GM21367 (cell line): ENCODE results near the gene ETDC.
A peak's percentile ranks its signal among the peaks of the same experiment; 100 is the strongest.
"Not testable (repeated sequence)": the region's sequence is repeated elsewhere in the genome, so short reads cannot be mapped to it uniquely, and the experiment has no call there.

Experiments
- ATAC-seq: cut with Tn5 transposase; IDR thresholded peaks from one replicate; pipeline ENCODE4 v1.9.1; 2021; ENCODE audit not compliant: unreplicated experiment

The ETDC gene

DNA sequence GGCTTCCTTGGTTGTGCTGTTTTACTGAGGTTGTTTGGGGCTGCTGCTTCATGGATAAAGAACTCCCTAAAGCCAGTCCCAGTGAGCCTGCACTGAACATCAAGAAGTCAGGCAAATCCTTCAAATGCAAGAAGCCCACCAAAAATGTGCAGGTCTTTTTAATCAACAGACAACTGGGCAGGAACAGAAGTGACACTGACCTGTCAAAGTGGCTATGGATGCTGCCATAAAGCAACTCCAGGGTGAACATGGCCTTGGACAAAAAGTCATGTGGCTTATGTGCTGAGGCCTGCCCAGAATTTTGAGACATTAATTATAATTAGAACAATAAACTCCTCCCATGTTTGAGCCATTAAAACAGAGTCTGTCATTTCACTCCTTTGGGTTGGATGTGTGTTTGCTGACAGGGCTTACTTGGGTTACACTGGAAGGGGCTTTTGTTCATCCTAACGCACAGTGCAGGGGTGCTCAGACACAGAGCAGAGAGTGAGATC lies at the start of gene ETDC:
ETDC (plus strand) TSS at position 51 of the 494 bp plus-strand sequence; CDS start at position 51, 0 bp downstream.
- no peak for ATAC-seq

DNA sequence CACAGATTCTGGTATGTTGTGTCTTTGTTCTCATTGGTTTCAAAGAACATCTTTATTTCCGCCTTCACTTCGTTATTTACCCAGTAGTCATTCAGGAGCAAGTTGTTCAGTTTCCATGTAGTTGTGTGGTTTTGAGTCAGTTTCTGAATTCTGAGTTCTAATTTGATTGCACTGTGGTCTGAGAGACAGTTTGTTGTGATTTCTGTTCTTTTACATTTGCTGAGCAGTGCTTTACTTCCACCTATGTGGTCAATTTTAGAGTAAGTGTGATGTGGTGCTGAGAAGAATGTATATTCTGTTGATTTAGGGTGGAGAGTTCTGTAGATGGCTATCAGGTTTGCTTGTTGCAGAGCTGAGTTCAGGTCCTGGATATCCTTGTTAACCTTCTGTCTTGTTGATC lies 48.3 kb upstream of the ETDC start:
- not testable (repeated sequence) for ATAC-seq

DNA sequence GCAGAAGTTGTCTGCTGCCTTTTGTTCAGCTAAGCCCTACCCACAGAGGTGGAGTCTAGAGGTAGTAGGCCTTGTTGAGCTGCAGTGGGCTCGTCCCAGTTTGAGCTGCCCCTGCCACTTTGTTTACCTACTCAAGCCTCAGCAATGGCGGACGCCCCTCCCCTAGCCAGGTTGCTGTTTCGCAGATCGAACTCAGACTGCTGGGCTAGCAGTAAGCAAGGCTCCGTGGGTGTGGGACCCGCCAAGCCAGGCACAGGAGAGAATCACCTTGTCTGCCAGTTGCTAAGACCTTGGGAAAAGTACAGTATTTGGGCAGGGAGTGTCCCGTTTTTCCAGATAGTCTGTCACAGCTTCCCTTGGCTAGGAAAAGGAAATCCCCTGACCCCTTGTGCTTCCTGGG lies 45.9 kb upstream of the ETDC start:
- not testable (repeated sequence) for ATAC-seq

DNA sequence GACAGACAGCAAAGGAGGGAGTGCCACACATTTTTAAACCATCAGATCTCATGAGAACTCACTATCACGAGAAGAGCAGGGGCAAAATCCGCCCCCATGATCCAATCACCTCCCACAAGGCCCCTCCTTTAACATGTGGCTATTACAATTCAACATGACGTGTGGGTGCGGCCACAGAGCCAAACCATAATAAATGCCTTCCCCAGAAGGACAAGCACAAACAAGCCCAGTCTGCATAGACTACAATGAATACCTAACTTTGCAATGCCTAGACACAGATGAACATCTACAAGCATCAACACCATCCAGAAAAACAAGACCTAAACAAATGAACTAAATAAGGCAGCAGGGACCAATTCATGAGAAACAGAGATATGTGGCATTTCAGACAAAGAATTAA lies 45.1 kb upstream of the ETDC start:
- no peak for ATAC-seq

DNA sequence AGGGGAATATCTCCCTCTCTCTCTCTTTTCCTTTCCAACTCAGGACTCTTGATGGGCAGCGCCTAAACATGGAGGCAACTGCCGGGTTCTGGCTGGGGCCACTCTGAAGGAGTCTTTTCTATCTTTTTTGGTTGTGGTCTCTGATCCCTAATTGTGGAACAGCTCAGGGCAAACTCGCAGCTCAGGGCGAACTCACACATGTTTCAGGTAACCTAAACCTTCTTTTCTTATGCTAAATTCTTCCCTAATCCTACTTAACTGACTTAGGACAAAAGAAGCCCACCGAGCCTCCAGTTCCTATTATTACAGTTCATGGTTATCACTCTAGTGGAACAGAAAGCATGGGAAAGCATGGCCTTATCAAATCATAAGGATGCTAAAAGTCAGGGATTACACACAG lies 36.1 kb upstream of the ETDC start:
- ATAC-seq = no peak

DNA sequence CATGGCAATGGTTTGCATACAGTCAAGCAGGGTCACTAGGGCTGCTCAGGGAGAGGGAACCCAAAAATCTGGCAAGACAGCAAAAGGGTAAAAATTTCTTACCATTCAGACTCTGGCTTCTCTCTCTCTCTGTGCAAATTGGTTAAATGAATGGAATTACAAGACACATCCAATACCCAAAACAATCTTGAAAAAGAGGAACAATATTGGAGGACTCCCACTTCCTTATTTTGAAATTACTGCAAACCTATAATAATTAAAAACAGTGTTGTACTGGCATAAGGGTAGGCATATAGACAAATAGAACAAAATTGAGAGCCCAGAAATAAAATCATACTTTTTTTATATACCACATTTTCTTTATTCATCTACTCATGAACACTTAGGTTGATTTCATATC lies 33.3 kb upstream of the ETDC start:
- ATAC-seq = no peak

DNA sequence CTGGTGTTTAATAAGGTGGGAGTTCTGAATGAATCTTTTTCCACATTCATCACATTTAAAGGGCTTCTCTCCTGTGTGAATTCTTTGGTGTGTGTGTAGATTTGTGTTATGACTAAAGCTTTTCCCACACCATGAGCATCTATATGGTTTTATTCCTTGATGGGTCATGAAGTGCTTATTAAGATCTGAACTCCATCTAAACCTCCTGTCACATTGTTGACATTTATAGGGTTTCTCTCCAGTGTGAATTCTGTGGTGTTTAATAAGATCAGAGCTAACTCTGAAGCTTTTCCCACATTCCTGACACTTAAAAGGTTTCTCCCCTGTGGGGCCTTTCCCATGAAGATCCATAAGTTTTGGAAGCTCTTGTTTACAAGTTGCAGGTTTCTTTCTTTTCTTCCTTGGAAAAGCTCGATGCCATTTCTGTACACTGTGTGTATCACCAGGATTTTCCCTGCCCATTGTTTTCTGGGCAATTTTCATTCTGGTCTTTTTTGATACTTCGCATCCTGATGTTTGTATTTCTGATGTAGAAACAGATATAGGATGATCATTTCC lies 21.9 kb upstream of the ETDC start:
- ATAC-seq = no peak

DNA sequence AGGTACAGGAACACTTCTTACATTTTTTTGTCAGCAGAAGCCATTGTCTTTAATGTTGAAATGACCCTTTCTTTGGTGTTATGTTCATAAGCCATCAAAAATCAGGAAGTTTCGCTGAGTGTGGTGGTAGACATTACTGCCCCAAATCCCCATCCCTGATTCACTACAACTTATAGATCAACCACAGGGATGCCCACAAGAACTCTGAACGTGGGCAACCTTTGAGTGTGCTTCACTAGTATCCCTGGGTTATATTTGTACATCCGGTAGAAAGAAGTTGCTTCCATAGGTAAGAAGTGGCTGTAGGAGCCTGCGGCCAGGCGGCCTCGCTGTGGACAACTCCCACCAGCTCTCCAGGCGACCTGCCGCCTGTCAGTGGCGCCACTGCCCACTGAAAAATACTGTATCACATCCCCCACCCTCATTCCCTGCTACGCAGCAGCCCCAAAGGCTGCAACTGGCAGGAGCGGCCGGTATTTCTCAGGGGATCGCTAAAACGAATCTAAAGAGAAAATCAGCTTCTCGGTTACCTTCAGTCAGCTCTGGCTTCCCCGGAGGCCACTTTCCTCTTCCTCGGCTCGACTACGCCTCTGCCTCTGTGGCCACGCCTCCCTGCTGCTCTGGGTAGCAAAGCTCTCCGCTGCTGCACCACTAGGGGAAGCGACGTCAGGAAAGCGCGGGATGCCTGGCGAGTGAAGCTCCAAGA lies 13.9 kb upstream of the ETDC start:
- peak; percentile 97 for ATAC-seq

DNA sequence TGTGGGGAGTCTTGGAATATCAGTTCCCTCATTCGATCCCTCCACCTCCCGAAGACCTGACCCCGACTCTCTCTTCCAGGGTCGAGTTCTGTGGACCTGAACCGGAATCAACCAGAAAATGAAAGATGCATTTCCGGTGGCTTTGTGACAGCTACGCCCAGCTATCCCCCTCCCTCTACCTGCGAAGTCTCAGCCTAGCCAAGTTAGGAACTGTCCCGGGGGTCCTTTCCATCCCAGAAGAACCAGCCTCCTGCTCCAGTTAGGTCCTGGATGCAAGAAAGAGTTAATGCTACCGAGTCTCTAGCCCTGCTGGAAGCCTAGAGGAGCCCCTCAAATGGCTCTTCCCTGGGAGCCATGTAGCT lies 13.4 kb upstream of the ETDC start:
- ATAC-seq = peak; percentile 31

DNA sequence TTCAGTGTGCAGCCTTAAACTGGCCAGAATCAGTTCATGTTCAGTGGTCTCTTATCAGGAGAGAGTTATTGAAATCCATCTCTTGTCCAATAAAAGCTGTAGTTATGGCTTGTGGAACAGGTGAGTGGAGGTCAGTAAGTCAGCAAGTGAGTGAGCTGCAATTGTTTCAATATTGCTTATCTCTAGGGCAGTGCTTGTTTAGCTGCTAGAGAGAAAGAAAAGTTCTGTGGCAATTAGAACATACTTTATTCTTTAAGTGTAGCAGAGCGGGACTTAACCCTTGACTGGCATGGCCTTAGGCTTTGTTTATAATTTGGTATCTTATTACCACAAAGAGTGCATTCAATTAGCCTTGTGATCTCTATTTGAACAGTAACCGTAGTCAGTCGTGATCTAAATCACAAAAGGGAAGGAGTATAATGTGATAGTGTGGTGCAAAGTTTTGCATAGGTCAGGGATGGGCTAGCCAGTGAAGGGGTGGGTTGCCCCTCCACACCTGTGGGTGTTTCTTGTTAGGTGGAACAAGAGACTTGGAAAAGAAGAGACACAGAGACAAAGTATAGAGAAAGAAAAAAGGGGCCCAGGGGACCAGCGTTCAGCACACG lies 6.9 kb upstream of the ETDC start:
- ATAC-seq = no peak

DNA sequence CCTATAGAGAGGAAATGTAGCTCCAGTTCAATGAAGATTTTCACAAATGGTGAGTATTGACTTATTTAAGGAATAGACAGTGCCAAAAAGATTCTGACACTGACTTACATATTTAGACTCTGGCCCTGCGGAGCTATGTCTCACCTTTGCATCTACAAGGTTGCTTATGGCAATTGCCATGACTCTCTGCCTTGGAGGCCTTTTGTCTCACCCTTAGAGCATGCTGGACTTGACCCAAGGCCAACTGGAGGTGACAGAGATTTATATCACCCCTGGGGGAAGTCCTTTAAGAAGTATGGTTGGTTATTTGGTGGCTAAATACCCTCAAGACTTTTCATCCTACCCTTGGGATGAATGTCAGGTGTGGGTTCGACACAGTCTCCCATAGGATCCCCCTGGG lies 4.5 kb upstream of the ETDC start:
- ATAC-seq = no peak

DNA sequence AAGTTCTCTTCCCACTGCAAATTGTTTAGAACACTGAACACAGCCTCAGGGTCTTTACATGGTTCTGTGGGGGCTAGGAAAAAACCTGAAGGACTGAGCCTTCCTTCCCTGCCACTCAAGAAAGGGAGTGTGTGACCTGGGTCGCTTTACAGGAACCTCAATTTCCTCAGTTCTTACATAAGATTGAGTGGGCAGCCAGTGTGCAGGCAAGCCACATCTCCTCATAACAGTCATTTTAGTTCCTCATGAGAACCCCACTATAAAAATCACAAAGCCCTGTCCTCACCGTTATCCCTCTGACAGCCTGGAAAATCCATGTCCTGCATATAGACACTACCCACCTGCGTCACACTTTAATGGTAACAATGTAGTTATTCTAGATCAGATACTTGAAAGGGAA lies 2.1 kb upstream of the ETDC start:
- no peak for ATAC-seq

DNA sequence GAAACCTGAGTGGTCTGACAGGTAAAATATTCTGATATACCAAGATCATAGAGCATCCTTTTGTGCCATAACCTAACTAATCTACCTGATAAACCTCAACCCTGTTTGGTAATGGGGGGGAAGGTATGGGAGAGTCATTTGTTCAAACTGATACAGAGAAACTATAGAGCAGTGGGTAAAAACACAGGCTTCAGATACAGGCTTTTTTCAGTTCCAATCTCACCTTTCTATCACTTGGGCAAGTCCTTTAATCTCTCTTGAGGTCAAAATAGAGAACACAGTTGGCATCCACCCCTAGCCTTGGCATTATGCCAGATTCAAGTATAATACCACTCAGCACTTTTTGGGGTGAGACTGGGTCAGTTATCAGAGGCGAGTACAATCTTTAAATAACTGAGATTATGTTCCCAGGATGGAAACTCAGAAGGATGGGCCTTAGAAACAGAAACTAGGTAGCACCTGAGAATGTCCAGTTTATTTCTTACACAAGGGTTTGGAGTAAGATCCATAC lies 880 bp upstream of the ETDC start:
- ATAC-seq = no peak

DNA sequence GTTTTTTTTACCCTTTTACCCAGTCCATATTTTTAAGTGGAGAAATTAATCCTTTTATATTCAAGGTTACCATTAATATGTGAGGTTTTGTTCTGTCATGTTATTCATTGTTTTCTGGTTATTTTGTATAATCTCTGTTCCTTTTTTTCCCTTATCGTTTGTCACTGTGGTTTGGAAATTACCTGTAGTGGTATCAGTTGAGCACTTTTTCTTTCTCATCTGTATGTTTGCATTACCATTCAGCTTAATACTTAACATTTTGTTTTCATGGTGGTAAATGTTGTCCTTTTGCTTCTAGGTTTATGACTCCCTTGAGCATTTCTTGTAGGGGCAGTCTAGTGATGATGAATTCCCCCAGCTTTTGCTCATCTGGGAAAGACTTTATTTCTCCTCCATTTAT lies 6.6 kb downstream of the ETDC start:
- ATAC-seq = no peak

DNA sequence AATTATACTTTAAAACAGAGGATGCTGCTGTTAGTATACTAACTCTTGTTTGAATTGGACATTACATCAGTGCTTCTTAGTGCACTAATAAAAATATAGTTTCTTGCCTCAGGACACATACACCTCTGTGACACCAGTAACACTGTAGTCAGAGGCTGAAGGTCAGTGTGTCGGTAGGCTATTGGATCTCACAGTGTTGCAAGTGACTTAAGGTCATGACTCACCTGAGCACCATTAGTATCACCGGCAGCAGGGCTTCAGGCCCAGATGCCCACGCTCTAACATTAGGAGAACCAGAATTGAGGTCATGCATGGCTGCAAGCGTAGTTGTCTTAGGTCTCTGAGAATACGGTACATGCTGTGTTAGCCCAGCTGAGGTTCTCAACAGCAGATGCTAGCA lies 15.2 kb downstream of the ETDC start:
- ATAC-seq = no peak

DNA sequence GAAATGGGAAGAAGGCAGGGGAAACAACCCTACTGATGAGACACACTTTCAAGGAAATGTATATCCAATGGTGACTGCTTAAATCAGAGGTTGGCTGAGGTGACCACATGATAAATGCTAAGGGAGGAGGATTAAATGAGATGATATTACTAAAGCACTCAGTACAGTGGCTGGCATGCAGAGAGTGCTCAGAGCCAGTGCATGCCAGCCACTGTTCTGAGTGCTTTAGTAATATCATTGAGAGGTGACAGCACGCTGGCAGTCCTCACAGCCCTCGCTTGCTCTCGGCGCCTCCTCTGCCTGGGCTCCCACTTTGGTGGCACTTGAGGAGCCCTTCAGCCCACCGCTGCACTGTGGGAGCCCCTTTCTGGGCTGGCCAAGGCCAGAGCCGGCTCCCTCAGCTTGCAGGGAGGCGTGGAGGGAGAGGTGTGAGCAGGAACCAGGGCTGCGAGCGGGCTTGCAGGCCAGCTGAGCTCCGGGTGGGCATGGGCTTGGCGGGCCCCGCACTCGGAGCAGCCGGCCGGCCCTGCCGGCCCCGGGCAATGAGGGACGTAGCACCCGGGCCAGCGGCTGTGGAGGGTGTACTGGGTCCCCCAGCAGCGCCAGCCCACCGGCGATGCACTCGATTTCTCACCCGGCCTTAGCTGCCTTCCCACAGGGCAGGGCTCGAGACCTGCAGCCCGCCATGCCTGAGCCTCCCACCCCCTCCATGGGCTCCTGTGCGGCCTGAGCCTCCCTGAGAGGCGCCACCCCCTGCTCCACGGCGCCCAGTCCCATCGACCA lies 15.9 kb downstream of the ETDC start:
- ATAC-seq = not testable (repeated sequence)

DNA sequence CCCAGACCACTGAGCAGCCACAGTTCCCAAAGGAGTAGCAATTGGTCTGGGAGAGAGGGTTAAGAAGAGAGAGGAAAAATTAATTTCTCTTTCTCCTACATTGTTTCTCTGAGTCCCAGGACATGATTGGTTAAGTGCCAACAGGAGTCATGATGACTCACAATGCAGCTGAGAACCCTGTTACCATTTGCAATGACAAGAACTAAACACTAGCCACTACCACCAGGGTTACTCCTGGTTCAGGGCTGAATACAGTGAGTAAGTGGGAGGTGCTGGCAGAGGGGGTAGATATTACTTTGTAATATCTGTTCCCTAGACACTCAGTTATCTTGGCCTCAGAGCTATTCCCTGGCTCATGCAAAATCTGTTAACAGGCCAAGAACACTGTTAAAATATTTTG lies 18.0 kb downstream of the ETDC start:
- no peak for ATAC-seq

DNA sequence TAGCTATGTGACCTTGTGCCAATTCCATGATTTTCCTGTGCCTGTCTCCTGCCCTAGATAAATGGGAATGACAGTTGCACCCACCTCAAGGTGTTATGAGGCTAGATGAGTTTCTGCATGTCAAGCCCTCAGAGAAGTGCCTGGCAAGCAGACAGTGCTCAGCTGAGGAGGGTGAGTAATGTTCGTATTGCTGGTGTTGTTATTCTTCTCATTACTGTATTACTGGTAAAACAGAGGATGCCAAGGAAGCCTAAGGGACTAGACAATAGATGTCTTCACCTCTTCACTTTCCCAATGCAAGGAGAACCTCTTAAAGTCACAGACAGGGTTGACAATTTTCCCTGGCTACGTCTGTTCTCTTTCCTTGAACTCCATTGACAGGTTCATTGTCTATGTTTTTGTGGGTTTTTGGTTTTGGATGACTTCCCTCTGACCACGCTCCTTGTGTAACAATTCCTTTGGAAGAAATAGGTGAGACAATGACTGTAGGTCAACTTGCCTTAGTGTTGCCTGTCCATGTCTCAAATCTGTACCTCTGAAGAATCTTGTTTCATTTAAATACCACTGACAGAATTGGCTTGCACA lies 19.2 kb downstream of the ETDC start:
- ATAC-seq = no peak

DNA sequence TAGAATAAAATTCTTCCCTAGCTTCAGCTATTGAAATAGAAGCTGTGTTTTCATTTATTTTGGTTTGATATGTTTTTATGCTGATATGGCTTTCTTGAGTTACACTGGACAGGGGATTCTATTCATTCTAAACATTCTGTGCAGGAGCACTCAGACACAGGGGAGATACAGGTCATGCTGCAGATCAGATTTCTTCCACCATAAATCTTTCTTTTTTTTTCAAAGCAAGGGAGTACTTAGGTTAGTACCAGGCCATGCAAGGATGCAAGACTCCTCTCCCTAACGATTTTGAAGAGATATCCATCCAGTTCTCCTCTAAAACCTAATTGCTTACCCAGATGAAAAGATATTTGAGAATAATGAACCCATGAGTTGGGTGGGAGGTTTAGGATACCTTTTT lies 21.4 kb downstream of the ETDC start:
- no peak for ATAC-seq

DNA sequence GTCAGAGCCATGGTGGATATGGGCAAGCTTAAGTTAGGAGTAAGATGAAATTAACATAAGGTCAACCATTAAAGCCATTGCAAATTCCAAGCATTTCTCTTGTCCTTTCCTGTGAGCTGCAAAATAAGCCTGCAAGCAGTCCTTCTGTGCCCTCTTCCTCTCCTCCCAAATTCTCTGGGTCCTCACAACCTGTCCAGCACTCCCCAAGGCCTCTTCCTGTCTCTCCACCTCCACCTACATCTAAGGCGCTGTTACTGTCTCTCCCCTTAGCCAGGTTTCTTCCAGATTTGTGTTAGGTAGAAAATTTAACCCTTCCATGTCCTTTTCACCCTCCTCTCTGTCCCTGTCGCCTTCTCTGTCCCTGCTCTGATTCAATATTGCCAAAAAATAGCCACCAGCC lies 22.2 kb downstream of the ETDC start:
- no peak for ATAC-seq

DNA sequence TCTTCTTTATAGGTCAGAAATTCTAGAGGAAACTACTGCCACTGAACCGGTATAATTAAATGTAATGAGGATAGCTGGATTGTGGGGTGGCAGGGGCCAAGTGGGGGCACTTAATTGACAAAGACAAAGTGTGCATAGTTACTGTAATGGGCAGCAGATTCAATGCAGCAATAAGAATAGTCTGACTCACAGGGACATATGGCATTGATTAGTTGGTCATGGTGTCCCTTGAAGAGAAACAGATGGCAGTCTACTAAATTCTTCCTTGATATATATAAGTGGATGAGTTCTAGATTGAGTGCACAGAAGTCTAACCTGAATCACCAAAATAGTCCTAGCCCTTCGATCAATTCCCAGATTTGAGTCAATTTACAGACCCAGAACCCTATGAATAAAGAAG lies 31.6 kb downstream of the ETDC start:
- ATAC-seq = no peak
